ENCODE measurements around the gene KHDRBS1. TPM values are rescaled to one million over a fixed set of nuclear protein-coding genes. Genes with fewer than 3 reads are reported as not detected.

KHDRBS1 gene
- total RNA-seq, 1 experiment from 2014 or later = 161 TPM

DNA sequence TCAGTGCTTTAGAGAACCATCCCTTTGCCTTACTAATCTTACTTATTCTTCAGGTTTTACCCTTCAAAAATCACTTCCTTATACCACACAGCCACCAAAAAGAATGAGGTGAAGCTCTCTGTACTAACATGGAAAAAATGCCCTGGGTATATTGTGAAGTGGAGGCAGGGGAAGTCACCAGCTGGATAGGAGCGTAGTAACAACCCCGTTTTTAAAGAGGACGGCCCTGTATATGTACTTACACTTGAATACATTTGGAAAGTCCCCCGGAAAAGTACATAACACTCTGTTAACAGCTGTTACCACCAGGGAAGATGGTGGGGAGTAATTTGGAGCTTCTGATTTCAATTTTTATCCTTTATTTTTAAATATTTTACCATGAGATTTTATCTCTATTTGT is 28.2 kb upstream of the KHDRBS1 start:
- no peaks in the 10 kb centered on the region for H3K4me1 ChIP-seq (replicated peaks; ENCODE audit: insufficient read depth)
- TF ChIP-seq EZH2 (IDR thresholded peaks at IDR 0.05; ENCODE audit: low read depth) = no peak
- TF ChIP-seq, protein P1, sequence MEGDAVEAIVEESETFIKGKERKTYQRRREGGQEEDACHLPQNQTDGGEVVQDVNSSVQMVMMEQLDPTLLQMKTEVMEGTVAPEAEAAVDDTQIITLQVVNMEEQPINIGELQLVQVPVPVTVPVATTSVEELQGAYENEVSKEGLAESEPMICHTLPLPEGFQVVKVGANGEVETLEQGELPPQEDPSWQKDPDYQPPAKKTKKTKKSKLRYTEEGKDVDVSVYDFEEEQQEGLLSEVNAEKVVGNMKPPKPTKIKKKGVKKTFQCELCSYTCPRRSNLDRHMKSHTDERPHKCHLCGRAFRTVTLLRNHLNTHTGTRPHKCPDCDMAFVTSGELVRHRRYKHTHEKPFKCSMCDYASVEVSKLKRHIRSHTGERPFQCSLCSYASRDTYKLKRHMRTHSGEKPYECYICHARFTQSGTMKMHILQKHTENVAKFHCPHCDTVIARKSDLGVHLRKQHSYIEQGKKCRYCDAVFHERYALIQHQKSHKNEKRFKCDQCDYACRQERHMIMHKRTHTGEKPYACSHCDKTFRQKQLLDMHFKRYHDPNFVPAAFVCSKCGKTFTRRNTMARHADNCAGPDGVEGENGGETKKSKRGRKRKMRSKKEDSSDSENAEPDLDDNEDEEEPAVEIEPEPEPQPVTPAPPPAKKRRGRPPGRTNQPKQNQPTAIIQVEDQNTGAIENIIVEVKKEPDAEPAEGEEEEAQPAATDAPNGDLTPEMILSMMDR (conservative IDR thresholded peaks at IDR 0.05) = no peak
- no peak overlapping the region for H3K27ac ChIP-seq
- intact Hi-C loops (cut with micrococcal nuclease; ENCODE audit: unreplicated experiment) = no loop called here
- H3K4me3 ChIP-seq = no peak overlapping the region
- ChIA-PET POLR2A (ENCODE audit: unreplicated experiment) (no interaction called here), CTCF (interaction anchor here (0.5 kb wide), 1 partner anchor 164 kb away, joined by 4 read pairs; no protein-coding TSS in a partner anchor)
- no peaks in the 10 kb centered on the region for H3K9me3 ChIP-seq (ENCODE audit: insufficient read depth, low read depth)
- no peak for DNase-seq
- no peaks in the 10 kb centered on the region for H3K9me2 ChIP-seq (ENCODE audit: insufficient read depth)
- H3K79me2 ChIP-seq (ENCODE audit: low read depth) = no peaks in the 10 kb centered on the region
- no peaks in the 10 kb centered on the region for H3K27me3 ChIP-seq (ENCODE audit: insufficient read depth, low read depth)
- BruUV-seq (replicated peaks) = no TSS peak
- H2AFZ ChIP-seq = 0 out of 2 replicates have a peak overlapping the region, but pooled peaks have one; percentile 35
- no peaks in the 10 kb centered on the region for H4K20me1 ChIP-seq (ENCODE audit: insufficient read depth)
- no peak overlapping the region for H3K4me2 ChIP-seq
- peaks cover 11% of the 10 kb centered on the region; the same call in 1 of the 2 replicates for H3F3A ChIP-seq (ENCODE audit: insufficient read depth, low read depth)
- no peaks in the 10 kb centered on the region for H3K36me3 ChIP-seq (ENCODE audit: low read depth)

DNA sequence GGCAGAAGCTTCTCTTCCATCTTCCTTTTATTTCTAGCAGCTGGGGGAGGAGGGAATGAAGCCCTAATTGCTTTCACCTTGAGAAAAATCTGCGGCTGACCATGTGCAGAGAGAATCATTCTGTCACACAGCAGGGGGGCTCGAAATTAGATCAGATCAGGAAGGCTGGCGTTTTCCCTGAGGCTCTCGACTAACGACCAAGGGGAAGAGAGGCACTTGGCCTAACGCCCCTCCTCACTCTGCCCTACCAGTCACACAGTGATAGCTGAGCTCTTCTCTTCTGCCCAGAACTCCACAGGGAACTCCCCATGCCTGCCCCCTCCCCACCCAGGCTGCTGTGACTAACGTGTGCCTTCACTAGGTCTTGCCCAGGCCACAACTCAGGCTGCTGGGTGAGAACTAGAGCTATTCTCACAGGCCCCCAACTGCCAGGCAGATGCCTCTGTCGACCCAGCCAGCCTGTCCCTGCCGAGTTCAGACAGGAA is 26.5 kb upstream of the KHDRBS1 start:
- intact Hi-C loops (cut with micrococcal nuclease; ENCODE audit: unreplicated experiment) = no loop called here
- no peak overlapping the region for H2AFZ ChIP-seq
- H3K36me3 ChIP-seq (ENCODE audit: low read depth) = no peaks in the 10 kb centered on the region
- no peak overlapping the region for H3K4me2 ChIP-seq
- no peak overlapping the region for H3K4me3 ChIP-seq
- H3K4me1 ChIP-seq (replicated peaks; ENCODE audit: insufficient read depth) = no peaks in the 10 kb centered on the region
- no TSS peak for BruUV-seq (replicated peaks)
- no peak overlapping the region for H3K27ac ChIP-seq
- peaks cover 11% of the 10 kb centered on the region; the same call in 1 of the 2 replicates for H3F3A ChIP-seq (ENCODE audit: insufficient read depth, low read depth)
- TF ChIP-seq EZH2 (IDR thresholded peaks at IDR 0.05; ENCODE audit: low read depth) = no peak
- TF ChIP-seq, protein P1 (conservative IDR thresholded peaks at IDR 0.05) = no peak
- CTCF ChIA-PET = no interaction called here
- no peaks in the 10 kb centered on the region for H3K27me3 ChIP-seq (ENCODE audit: insufficient read depth, low read depth)
- H3K79me2 ChIP-seq (ENCODE audit: low read depth) = no peaks in the 10 kb centered on the region
- H4K20me1 ChIP-seq (ENCODE audit: insufficient read depth) = no peaks in the 10 kb centered on the region
- H3K9me3 ChIP-seq (ENCODE audit: insufficient read depth, low read depth) = no peaks in the 10 kb centered on the region
- POLR2A ChIA-PET (ENCODE audit: unreplicated experiment) = interaction anchor here (0.6 kb wide), 1 partner anchor 17 kb away, joined by 3 read pairs; no protein-coding TSS in a partner anchor
- no peaks in the 10 kb centered on the region for H3K9me2 ChIP-seq (ENCODE audit: insufficient read depth)
- DNase-seq = no peak

DNA sequence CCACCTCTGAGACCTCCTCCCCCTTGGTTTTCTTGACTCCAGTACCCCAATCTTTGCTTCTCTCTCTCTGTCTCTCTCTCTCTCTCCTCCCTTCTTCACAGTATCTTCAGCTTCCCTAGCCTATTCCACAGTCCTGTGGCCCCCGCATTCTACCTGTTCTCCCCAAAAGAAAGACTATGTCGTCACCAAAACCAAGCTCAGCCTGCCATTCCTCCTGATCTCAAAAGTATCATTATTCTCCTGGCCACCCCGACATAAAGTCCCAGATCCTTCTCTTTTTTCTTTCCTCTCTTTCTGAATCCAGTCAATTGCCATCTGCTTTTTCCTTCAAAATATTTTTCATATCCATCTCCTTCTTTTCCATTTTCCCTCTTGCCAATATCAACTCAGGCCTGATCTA is 23.7 kb upstream of the KHDRBS1 start:
- BruUV-seq (replicated peaks) = no TSS peak
- H3K4me1 ChIP-seq (replicated peaks; ENCODE audit: insufficient read depth) = no peaks in the 10 kb centered on the region
- no peaks in the 10 kb centered on the region for H3K27me3 ChIP-seq (ENCODE audit: insufficient read depth, low read depth)
- no peak overlapping the region for H3K27ac ChIP-seq
- intact Hi-C loops (cut with micrococcal nuclease; ENCODE audit: unreplicated experiment) = no loop called here
- no peak overlapping the region for H3K4me2 ChIP-seq
- no peaks in the 10 kb centered on the region for H3K36me3 ChIP-seq (ENCODE audit: low read depth)
- no peak overlapping the region for H3K4me3 ChIP-seq
- no peaks in the 10 kb centered on the region for H3K9me3 ChIP-seq (ENCODE audit: insufficient read depth, low read depth)
- H3F3A ChIP-seq (ENCODE audit: insufficient read depth, low read depth) = peaks cover 8% of the 10 kb centered on the region; the same call in 1 of the 2 replicates
- no peaks in the 10 kb centered on the region for H3K9me2 ChIP-seq (ENCODE audit: insufficient read depth)
- TF ChIP-seq, protein P1 (conservative IDR thresholded peaks at IDR 0.05) = no peak
- no peak for TF ChIP-seq EZH2 (IDR thresholded peaks at IDR 0.05; ENCODE audit: low read depth)
- no peaks in the 10 kb centered on the region for H4K20me1 ChIP-seq (ENCODE audit: insufficient read depth)
- no peaks in the 10 kb centered on the region for H3K79me2 ChIP-seq (ENCODE audit: low read depth)
- ChIA-PET POLR2A (ENCODE audit: unreplicated experiment) (no interaction called here), CTCF (no interaction called here)
- no peak overlapping the region for H2AFZ ChIP-seq
- no peak for DNase-seq

Data from PC-9 (cell line).